SK-N-SH (cell line): ENCODE measurements around the gene MGST2. TPM values are rescaled to one million over a fixed set of nuclear protein-coding genes. Genes with fewer than 3 reads are reported as not detected.

Source experiments
- CTCF ChIA-PET: fragments of 300-600, 350-600 bp; formaldehyde crosslinking; extraction: SDS; loops from one replicate; lab custom pipeline; 2021; lab: Yijun Ruan, JAX
- POLR2A ChIA-PET: fragments of 350-600 bp; sonication (Branson Sonifier 250); formaldehyde crosslinking; extraction: SDS; loops from one replicate; lab custom pipeline; 2020; ENCODE audit warnings: antibody characterized with exemption, inconsistent platforms; lab: Yijun Ruan, JAX
- DNase-seq: peaks from one replicate; pipeline ENCODE4 v3.0.0; 2012
- H2AFZ ChIP-seq: fragments of 200-600 bp; sonication (generic); 2 replicates; pipeline ENCODE4 v1.8.1; 2016; ENCODE audit warnings: antibody characterized with exemption, mild to moderate bottlenecking, low read depth
- H3F3A ChIP-seq: fragments of 200-600 bp; sonication (generic); replicated peaks from 2 replicates; pipeline ENCODE3; 2016; ENCODE audit warnings: antibody characterized with exemption, mild to moderate bottlenecking; ENCODE audit not compliant: insufficient read depth
- H3K27ac ChIP-seq, 2 experiments: fragments of 200-500 bp in 1 of 2; fragments of 200-600 bp in 1 of 2; sonication (Bioruptor generic) in 1 of 2; sonication (generic), shearing (Covaris generic) in 1 of 2; 2 replicates each; pipeline versions ENCODE4 v1.5.1 to v1.6.1; 2014 to 2016; ENCODE audit warnings: low read depth in 2 of 2, inconsistent platforms in 1 of 2, low read length in 1 of 2, mild to moderate bottlenecking in 1 of 2, mixed read lengths in 1 of 2
- H3K27me3 ChIP-seq: fragments of 200-600 bp; sonication (generic), shearing (Covaris generic); 2 replicates; pipeline ENCODE4 v1.6.1; 2016; ENCODE audit warnings: mixed run types; ENCODE audit not compliant: insufficient read depth
- H3K36me3 ChIP-seq, 2 experiments: fragments of 200-500 bp in 1 of 2; fragments of 200-600 bp in 1 of 2; sonication (Bioruptor generic) in 1 of 2; sonication (generic) in 1 of 2; replicated peaks in 1 of 2; 2 replicates each; pipeline versions ENCODE3 to v1.5.1; 2014 to 2016; ENCODE audit warnings: low read length in 1 of 2, mild to moderate bottlenecking in 1 of 2; ENCODE audit not compliant: insufficient read depth in 2 of 2, control insufficient read depth in 1 of 2
- H3K4me1 ChIP-seq, 2 experiments: fragments of 200-500 bp in 1 of 2; fragments of 200-600 bp in 1 of 2; sonication (Bioruptor generic) in 1 of 2; sonication (generic), shearing (Covaris generic) in 1 of 2; 2 replicates each; pipeline versions ENCODE4 v1.5.1 to v1.6.1; 2014 to 2016; ENCODE audit warnings: low read depth in 1 of 2, low read length in 1 of 2, mixed run types in 1 of 2; ENCODE audit not compliant: insufficient read depth in 2 of 2, control insufficient read depth in 1 of 2
- H3K4me2 ChIP-seq: fragments of 200-600 bp; sonication (generic), shearing (Covaris generic); 2 replicates; pipeline ENCODE4 v1.6.1; 2017; ENCODE audit warnings: mixed run types
- H3K4me3 ChIP-seq, 2 experiments: fragments of 200-500 bp in 1 of 2; fragments of 200-600 bp in 1 of 2; sonication (Bioruptor generic) in 1 of 2; sonication (generic), shearing (Covaris generic) in 1 of 2; 2 replicates each; pipeline versions ENCODE4 v1.5.1 to v1.8.1; 2014 to 2016; ENCODE audit warnings: low read depth in 2 of 2, inconsistent platforms in 1 of 2, low read length in 1 of 2, mild to moderate bottlenecking in 1 of 2, mixed read lengths in 1 of 2, moderate library complexity in 1 of 2
- H3K79me2 ChIP-seq: fragments of 200-600 bp; sonication (generic); 2 replicates; pipeline ENCODE4 v1.8.1; 2017; ENCODE audit warnings: mild to moderate bottlenecking; ENCODE audit not compliant: insufficient read depth
- H3K9ac ChIP-seq: fragments of 200-600 bp; sonication (generic); 2 replicates; pipeline ENCODE4 v1.6.1; 2017; ENCODE audit warnings: mixed run types
- H3K9me2 ChIP-seq: fragments of 200-600 bp; sonication (generic); 2 replicates; pipeline ENCODE4 v1.6.1; 2017; ENCODE audit warnings: mixed run types
- H3K9me3 ChIP-seq: fragments of 200-600 bp; sonication (generic); 2 replicates; pipeline ENCODE4 v1.6.1; 2017; ENCODE audit warnings: mixed run types, mild to moderate bottlenecking, moderate library complexity
- H4K20me1 ChIP-seq: fragments of 200-600 bp; sonication (generic); 2 replicates; pipeline ENCODE4 v1.6.1; 2017; ENCODE audit warnings: mild to moderate bottlenecking, mixed run types; ENCODE audit not compliant: insufficient read depth
- CHD2 ChIP-seq: fragments of 150-350 bp; IDR thresholded peaks from 2 replicates; pipeline ENCODE4 v1.6.1; 2018; ENCODE audit warnings: low read length; ENCODE audit not compliant: partially characterized antibody
- ELF1 ChIP-seq: IDR thresholded peaks from 2 replicates; pipeline ENCODE4 v1.4.0; 2012
- EZH2phosphoT487 ChIP-seq: fragments of 200-600 bp; sonication (generic); IDR thresholded peaks from 2 replicates; pipeline ENCODE4 v1.6.1; 2017; ENCODE audit warnings: low read depth, mixed run types, mild to moderate bottlenecking, antibody characterized with exemption, moderate library complexity, borderline replicate concordance
- FOSL2 ChIP-seq: IDR thresholded peaks from 2 replicates; pipeline ENCODE4 v1.4.0; 2012; ENCODE audit warnings: low read depth, mild to moderate bottlenecking, moderate library complexity, borderline replicate concordance
- FOXJ3 ChIP-seq: sonication (generic); formaldehyde crosslinking; IDR thresholded peaks from 2 replicates; pipeline ENCODE4 v1.5.1; 2020; ENCODE audit warnings: mild to moderate bottlenecking, missing genetic modification reagents
- FOXM1 ChIP-seq: IDR thresholded peaks from 2 replicates; pipeline ENCODE4 v1.4.0; 2012; ENCODE audit warnings: low read depth, mild to moderate bottlenecking
- GABPA ChIP-seq: IDR thresholded peaks from 2 replicates; pipeline ENCODE4 v1.4.0; 2012; ENCODE audit warnings: low read depth, mild to moderate bottlenecking
- GATA2 ChIP-seq: sonication (generic); formaldehyde crosslinking; IDR thresholded peaks from 2 replicates; pipeline ENCODE4 v1.5.0; 2020; ENCODE audit warnings: mild to moderate bottlenecking, missing genetic modification reagents
- NFIC ChIP-seq: IDR thresholded peaks from 2 replicates; pipeline ENCODE4 v1.4.0; 2012; ENCODE audit warnings: borderline replicate concordance
- RFX5 ChIP-seq: IDR thresholded peaks from 2 replicates; pipeline ENCODE4 v1.6.1; 2012; ENCODE audit warnings: mild to moderate bottlenecking, improper control_type of control experiment, low read length
- RXRA ChIP-seq: IDR thresholded peaks from 2 replicates; pipeline ENCODE4 v1.4.0; 2012; ENCODE audit warnings: low read depth, mild to moderate bottlenecking, borderline replicate concordance
- SMC3 ChIP-seq: IDR thresholded peaks from 2 replicates; pipeline ENCODE4 v1.6.1; 2012; ENCODE audit warnings: low read depth, low read length, improper control_type of control experiment
- YY1 ChIP-seq: IDR thresholded peaks from 2 replicates; pipeline ENCODE4 v1.4.0; 2012; ENCODE audit warnings: low read depth, mild to moderate bottlenecking
- WGBS: methylation state at CpG from one replicate; pipeline ENCODE4 v1.1.6; 2017; ENCODE audit warnings: low lambda C conversion rate; 5-methylcytosine and 5-hydroxymethylcytosine counted together
- polyA plus RNA-seq, 3 experiments: library from polyadenylated mRNA; depleted of rRNA; stranded (reverse); fragments of >200 nt; gene quantifications; 2 replicates each; pipeline ENCODE4 v1.2.3, GENCODE V29; 2012
- TF ChIP-seq, protein P1 (sequence below): IDR thresholded peaks from 2 replicates; pipeline ENCODE4 v1.4.0; 2012; ENCODE audit warnings: low read depth
- TF ChIP-seq, protein P2 (sequence below): IDR thresholded peaks from 2 replicates; pipeline ENCODE4 v1.4.0; 2012; ENCODE audit warnings: low read depth, borderline replicate concordance
- TF ChIP-seq, protein P3 (sequence below): fragments of 150-350 bp; IDR thresholded peaks from 2 replicates; pipeline ENCODE4 v1.6.1; 2017; ENCODE audit warnings: antibody characterized with exemption, low read length, low read depth, borderline replicate concordance

The MGST2 gene
- polyA plus RNA-seq, 1 of the 3 experiments (the other 2 are of a cell fraction), result 26.5 TPM

DNA sequence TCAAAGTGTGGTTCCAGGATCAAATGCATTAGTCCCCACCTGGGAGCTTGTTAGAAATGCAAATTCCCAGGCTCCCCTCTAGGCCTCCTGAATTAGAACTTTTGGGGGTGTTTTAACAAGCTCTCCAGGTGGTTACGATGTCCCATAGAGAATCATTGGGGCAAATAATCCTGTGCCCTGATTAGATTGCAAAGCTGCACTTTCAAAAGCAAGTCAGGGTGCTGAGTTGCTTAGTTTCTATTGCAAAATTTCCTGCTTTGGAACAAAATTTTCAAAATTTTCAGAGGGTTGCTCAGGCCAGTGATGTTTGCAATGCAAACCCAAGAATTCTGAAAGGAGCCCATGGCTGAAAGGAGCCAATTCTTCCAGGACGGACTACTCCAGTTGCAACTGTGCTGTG is 71.0 kb downstream of the MGST2 start:
- H4K20me1 ChIP-seq, result no peaks in the 10 kb centered on the region
- POLR2A ChIA-PET, result interaction anchor here (0.6 to 1.6 kb wide), 6 partner anchors 19 to 501 kb away, joined by 3 to 6 read pairs (median 4); no protein-coding TSS in a partner anchor
- H3K4me1 ChIP-seq, result peaks cover 18 to 56% of the 10 kb centered on the region in 2 experiments
- no peak overlapping the region for H3K4me2 ChIP-seq
- H3K27ac ChIP-seq, result peak overlapping the region in 1 of 2 experiments; percentile 99; a peak in 2 of 4 replicates
- CTCF ChIA-PET, result interaction anchor here (0.7 to 1.7 kb wide), 13 partner anchors 18 to 515 kb away, joined by 3 to 6 read pairs (median 3); no protein-coding TSS in a partner anchor
- DNase-seq, result no peak
- no peaks in the 10 kb centered on the region for H3K27me3 ChIP-seq
- TF ChIP-seq CHD2, result no peak
- TF ChIP-seq RFX5, result no peak
- no peak for TF ChIP-seq FOXM1
- no peak for TF ChIP-seq SMC3
- TF ChIP-seq, protein P1, sequence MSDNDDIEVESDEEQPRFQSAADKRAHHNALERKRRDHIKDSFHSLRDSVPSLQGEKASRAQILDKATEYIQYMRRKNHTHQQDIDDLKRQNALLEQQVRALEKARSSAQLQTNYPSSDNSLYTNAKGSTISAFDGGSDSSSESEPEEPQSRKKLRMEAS, result no peak
- TF ChIP-seq, protein P2, sequence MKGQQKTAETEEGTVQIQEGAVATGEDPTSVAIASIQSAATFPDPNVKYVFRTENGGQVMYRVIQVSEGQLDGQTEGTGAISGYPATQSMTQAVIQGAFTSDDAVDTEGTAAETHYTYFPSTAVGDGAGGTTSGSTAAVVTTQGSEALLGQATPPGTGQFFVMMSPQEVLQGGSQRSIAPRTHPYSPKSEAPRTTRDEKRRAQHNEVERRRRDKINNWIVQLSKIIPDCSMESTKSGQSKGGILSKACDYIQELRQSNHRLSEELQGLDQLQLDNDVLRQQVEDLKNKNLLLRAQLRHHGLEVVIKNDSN, result no peak
- TF ChIP-seq GABPA, result no peak
- TF ChIP-seq ELF1, result no peak
- no peak for TF ChIP-seq NFIC
- TF ChIP-seq RXRA, result no peak
- TF ChIP-seq FOXJ3 (CRISPR knock-in tag), result no peak
- TF ChIP-seq GATA2 (CRISPR knock-in tag), result no peak
- no peak for TF ChIP-seq YY1
- TF ChIP-seq, protein P3, sequence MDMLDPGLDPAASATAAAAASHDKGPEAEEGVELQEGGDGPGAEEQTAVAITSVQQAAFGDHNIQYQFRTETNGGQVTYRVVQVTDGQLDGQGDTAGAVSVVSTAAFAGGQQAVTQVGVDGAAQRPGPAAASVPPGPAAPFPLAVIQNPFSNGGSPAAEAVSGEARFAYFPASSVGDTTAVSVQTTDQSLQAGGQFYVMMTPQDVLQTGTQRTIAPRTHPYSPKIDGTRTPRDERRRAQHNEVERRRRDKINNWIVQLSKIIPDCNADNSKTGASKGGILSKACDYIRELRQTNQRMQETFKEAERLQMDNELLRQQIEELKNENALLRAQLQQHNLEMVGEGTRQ, result no peak
- no peak for TF ChIP-seq FOSL2
- no peak for TF ChIP-seq EZH2phosphoT487
- no peaks in the 10 kb centered on the region for H3K9me3 ChIP-seq
- H3K9me2 ChIP-seq, result no peaks in the 10 kb centered on the region
- WGBS, result 96% methylated on average over 2 of the region's 2 CpGs
- H3K9ac ChIP-seq, result no peak overlapping the region
- no peak overlapping the region for H2AFZ ChIP-seq
- no peak overlapping the region for H3K4me3 ChIP-seq
- peaks cover 4% of the 10 kb centered on the region for H3F3A ChIP-seq
- no peaks in the 10 kb centered on the region for H3K79me2 ChIP-seq
- peaks cover 0 to 3% of the 10 kb centered on the region in 2 experiments for H3K36me3 ChIP-seq
